Uterus (tissue), 2 donors: ENCODE results near the gene ENTPD1.

ENCODE experiments used
- POLR2A ChIP-seq, 2 donors: fragments of 450-650 bp; IDR thresholded peaks; one replicate each; pipeline ENCODE4 v1.6.1; 2016; ENCODE audit warnings: antibody characterized with exemption in 2 of 2, mild to moderate bottlenecking in 1 of 2, moderate library complexity in 1 of 2
- TF ChIP-seq, protein P1 (sequence below), 4 experiments: fragments of 200-600 bp in 2 of 4; fragments of 450-650 bp in 2 of 4; sonication (generic) in 2 of 4; IDR thresholded peaks; one replicate each; pipeline ENCODE4 v1.5.1; 2016 to 2019; ENCODE audit warnings: antibody characterized with exemption in 4 of 4, mild to moderate bottlenecking in 2 of 4, moderate library complexity in 1 of 4

- TF ChIP-seq POLR2A (IDR thresholded peaks at IDR 0.05): no peak
- TF ChIP-seq, protein P1, sequence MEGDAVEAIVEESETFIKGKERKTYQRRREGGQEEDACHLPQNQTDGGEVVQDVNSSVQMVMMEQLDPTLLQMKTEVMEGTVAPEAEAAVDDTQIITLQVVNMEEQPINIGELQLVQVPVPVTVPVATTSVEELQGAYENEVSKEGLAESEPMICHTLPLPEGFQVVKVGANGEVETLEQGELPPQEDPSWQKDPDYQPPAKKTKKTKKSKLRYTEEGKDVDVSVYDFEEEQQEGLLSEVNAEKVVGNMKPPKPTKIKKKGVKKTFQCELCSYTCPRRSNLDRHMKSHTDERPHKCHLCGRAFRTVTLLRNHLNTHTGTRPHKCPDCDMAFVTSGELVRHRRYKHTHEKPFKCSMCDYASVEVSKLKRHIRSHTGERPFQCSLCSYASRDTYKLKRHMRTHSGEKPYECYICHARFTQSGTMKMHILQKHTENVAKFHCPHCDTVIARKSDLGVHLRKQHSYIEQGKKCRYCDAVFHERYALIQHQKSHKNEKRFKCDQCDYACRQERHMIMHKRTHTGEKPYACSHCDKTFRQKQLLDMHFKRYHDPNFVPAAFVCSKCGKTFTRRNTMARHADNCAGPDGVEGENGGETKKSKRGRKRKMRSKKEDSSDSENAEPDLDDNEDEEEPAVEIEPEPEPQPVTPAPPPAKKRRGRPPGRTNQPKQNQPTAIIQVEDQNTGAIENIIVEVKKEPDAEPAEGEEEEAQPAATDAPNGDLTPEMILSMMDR (IDR thresholded peaks at IDR 0.05): no peak
Measured at GRCh38 chr10:95832216-95833041, 76.5 kb downstream of the ENTPD1 start.
